HG02798 (cell line): ENCODE measurements around the gene MED27.
"Not testable (repeated sequence)": the region's sequence is repeated elsewhere in the genome, so short reads cannot be mapped to it uniquely, and the experiment has no call there.

Experiments
- ATAC-seq: cut with Tn5 transposase; IDR thresholded peaks from one replicate; pipeline ENCODE4 v1.9.1; 2021; ENCODE audit warnings: mild to moderate bottlenecking; ENCODE audit not compliant: unreplicated experiment, poor library complexity

The MED27 gene

DNA sequence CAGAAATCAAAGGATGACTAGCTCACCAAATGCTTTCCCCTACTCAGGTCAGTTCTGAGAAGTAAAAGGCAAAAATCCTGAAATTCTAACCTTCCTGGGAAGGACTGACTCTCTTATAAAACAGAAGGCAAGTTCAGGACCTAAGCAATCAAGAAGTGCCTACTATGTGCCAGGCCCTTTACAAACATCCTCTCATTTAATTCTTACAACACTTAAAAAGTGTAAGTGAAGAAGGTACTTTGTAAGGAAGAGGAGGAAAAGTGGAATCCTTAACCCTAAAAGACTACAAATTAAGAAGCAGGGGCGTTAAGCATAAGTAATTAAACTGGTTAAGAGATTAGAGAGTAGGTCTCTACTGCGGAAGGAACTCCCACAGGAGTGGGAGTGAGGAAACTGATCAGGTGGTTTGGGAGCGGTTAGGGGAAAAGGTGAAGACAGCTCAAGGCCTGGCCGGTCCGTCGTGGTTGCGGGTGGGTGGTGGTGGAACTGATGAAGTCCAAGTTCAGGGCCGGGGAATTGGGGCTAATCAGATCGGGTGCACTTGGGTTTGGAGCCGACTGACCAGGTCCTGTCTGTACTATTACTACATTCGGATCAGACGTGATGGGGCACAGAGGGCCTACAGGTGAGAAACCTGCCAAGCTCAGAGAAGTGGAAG is 839 bp downstream of the MED27 start:
- ATAC-seq = no peak

DNA sequence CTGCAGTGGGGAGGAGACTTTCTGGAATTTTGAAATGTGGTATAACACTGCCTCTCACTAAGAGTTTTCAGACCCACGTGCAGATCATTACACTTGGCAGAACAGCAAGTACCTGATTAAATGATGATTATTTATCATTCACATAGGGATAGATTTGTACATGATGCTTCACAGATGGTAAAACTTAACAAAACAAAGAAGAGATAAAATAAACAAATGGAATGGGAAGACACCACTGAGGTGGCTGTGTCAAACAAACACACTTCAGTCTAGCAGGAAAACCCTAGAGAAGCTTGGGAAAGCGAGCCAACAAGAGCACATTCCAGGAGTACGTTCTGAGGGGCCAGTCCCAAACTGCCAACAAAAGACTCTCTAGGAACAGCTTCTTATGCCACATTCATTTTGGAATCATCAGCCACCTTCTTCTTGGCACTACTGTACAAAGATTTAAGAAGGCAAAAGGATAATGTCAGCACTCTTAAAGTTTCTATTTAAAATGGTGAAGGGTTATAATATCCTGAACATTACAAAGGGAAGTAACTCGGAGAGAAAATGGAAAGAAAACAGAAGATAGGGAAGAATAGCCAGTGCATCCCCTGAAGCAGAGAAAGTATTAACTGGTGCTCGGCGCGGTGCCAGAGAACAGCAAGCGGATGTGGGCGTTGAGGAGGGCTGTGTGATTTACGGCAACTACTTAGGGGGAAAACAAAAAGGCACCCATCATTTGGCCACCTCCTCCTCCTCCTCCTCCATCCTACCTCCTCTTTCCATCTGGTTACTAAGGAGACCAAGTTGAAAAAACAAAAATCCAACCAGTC is 1.6 kb downstream of the MED27 start:
- no peak for ATAC-seq

- ATAC-seq = no peak
Measured at GRCh38 chr9:132075853-132076252, 3.8 kb downstream of the MED27 start.

DNA sequence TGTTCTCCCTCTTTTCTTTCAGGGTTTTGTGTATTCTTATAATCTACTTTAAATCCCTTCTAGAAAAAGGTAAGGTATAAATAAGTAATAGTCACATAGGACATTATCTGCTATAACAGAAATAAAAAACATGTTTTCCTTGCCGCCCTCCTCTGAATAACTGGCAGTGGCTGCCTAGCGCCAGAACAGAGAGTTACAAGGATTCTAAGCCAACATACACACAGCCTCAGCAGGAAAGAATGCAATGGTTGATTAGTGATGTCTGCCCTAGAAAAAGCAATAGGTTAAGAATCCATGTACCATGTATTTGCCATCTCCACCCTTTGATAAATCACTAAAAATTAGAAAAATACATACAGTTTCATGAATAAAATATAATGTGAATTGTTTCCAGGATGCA is 4.9 kb downstream of the MED27 start:
- no peak for ATAC-seq

DNA sequence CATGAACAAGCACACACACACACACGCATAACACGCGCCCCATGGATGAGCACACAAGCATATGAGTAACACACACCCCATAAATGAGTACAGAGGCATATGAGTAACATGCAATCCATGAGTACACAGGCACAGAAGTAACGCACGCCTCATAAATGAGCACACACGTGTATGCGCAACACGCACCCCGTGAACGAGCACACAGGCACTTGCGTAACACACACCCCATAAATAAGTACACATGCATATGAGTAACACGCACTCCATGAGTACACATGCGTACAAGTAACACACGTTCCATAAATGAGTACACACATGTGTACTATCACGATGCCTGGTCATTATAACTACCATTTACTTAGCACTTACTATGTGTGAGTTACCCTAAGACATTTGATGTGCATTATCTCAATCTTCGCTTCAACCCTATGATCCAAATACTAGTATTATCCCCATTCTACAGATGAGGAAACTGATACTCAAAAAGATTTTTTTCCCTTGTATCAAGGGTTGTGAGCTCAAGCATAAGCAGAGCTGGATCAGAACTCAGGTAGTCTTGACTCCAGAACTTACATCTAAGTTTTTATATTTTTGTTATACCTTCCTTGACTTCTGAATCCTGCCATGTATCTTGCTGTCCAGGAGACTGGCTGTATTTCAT is 7.7 kb downstream of the MED27 start:
- no peak for ATAC-seq

GRCh38 chr9:132069046-132069898 is 10.4 kb downstream of the MED27 start:
- ATAC-seq = no peak

DNA sequence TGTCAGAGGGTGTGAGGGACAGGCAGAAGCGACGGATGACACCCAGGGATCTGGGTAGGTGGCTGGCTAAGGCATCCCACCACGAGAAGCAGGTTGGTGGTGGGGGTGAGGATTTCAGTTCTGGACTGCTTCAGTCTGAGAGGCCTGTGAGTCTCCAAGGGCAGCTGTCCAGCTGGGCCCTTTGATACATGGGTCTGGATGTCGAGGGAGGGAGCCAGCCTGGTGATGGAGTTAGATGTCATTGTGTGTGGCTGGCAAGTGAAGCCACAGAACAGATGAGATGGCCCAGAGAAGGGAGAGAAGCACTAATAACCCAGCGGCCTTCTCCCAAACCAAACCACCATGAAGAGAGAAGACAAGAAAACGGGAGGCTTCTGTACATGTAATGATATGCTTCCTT is 11.1 kb downstream of the MED27 start:
- no peak for ATAC-seq

DNA sequence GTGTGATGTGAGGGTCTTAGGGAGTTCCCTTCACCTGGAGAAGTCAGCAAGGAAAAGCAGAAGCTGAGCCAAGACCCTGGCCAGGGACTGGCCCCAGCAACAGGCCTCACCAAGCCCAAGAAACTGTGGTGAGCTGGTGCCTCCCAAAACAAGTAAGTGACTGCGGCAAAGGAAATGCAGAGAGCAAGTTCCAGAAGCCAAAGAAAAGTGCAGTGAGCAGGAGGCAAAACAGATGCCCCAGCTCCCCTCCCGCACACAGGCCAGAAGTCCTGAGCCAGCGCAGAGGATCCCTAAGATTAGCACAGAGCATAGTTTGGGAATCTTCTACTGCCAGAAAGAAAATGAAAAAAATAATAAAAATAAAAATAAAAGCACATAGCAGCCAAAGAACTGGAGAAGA is 13.2 kb downstream of the MED27 start:
- ATAC-seq = no peak

DNA sequence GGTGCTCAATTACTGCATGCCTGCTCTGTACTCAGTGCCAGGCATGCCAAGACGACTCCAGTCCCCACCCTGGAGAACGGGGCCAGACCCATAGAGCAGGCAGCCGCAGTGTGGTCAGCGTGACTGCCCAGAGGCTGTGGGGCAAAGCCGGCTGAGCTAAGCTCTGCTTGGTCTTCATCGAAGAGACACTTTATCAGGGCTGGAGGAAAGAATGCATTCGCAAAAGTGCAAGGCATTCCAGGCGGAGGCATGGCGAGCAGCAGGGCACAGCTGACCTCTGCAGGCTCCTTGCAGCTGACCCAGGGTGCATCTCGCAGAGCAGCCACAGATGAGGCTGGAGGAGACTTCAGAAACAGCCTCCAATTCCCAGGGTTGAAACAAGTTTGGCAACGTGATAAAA is 13.6 kb downstream of the MED27 start:
- no peak for ATAC-seq

- ATAC-seq = no peak
Measured at GRCh38 chr9:132063281-132063680, 16.4 kb downstream of the MED27 start.

DNA sequence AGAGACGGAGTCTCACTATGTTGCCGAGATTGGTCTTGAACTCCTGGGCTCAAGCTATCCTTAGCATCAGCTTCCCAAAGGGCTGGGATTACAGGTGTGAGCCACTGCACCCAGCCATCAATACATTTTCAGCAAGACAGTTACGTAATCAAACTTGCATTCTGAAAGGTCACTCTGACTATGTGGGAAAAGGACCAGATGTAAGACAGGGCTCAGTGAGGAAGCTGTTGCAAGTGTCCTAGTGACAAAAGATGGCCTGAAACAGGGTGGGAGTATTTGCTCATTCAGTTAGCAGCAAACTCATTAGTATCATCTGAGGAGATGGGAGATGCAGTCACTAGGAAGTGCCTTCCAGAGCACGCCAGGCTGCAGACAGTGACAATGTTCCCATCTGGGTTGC is 16.9 kb downstream of the MED27 start:
- no peak for ATAC-seq

- ATAC-seq = no peak
Measured at GRCh38 chr9:132061526-132061925, 18.1 kb downstream of the MED27 start.

DNA sequence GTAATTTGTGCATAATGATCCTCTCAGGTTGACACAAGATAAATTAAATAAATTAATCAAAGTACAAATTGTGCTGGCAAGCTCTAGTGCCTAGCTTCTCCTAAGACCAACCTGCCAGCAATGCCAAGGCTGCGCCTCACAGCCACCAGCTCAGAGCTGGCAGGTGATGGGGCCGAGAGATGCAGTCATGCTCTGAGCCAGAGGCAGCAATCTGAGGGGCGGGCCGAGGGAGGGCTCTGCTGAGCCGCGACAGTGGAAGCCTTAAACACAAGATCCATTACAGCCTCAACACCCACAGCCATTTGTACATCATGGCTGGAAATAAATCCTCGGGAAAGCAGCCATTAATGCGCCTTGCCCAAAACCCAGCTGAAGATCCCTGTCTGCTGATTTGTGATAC is 20.3 kb downstream of the MED27 start:
- no peak for ATAC-seq

- not testable (repeated sequence) for ATAC-seq
Measured at GRCh38 chr9:132058226-132058625, 21.4 kb downstream of the MED27 start.

- ATAC-seq = no peak
Measured at GRCh38 chr9:132056717-132057560, 22.7 kb downstream of the MED27 start.

DNA sequence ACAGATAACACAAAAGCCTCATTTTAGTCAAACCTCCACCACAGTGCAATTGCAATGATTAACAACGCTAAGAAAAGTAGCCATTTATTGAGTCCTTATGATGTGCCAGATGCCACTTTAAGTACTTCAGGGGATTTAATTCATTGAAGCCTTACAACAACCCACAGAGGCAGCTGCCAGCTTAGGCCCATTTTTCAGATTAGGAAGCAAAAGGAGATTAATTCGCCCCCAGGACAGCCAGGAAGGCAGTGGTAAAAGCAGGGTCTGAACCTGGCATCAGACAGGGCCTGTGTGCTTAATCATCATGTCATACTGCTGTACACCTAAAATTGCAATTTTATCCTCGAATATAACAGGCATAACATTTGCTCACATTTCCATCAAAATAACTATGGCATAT is 23.9 kb downstream of the MED27 start:
- no peak for ATAC-seq

GRCh38 chr9:132054024-132054423 is 25.6 kb downstream of the MED27 start:
- ATAC-seq = no peak

DNA sequence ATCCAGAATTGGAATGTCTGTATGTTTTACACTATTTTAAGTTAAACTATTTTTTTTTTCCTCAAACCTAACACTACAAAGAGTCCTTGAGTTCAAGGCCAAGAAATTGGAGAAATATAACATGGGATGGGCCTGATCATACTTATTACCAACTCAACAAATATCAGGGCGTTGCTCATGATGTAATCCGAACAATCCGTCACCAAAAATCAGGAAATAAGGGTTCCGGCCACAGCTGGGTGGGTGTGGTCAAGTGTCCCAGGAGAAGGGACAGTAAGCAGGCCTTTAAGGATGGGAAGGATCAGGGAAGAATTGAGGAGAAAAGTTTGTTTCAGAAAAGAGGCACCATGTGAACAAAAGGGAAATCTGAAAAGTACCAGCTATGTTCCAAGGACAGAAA is 29.8 kb downstream of the MED27 start:
- no peak for ATAC-seq

DNA sequence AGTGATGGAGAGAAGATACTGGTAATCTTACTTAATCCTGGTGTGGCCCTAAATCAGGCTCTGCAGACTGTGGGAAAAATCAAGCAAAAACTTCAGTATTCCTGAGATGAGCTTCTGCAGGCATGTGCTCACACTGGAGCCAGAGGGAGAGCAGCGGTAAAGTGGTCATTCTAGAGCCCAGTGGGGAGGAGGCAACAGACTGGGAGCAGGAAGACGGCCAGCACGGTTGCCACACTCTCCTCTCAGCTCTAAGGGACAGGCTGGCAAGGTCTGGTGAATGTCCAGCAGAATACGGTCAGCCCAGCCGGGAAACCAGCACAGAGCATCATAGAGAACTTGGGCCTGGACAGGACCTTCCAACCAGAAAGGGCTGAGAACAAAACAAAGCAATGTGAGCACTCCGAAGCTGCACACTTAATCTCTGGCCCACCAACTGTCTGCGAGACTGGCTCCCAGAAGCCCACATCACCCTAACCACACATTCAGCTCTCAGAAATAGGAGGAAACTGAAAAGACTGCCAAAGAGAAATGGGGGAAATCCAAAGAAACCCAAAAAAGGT is 30.3 kb downstream of the MED27 start:
- no peak for ATAC-seq
